Sigmoid colon (tissue), 4 donors: Measurements from ENCODE around the gene SLC15A5.

Experiments
- CTCF ChIP-seq, 4 experiments: fragments of 450-650 bp in 3 of 4; fragments of 200-600 bp in 1 of 4; IDR thresholded peaks; one replicate each; pipeline ENCODE4 v1.5.1; 2016 to 2019; ENCODE audit warnings: antibody characterized with exemption in 4 of 4, mild to moderate bottlenecking in 3 of 4, moderate library complexity in 2 of 4
- POLR2A ChIP-seq, 2 donors: fragments of 450-650 bp; IDR thresholded peaks; one replicate each; pipeline ENCODE4 v1.6.1; 2016; ENCODE audit warnings: antibody characterized with exemption in 2 of 2, mild to moderate bottlenecking in 2 of 2, moderate library complexity in 2 of 2
- POLR2AphosphoS5 ChIP-seq, 4 donors: sonication (generic); formaldehyde crosslinking; IDR thresholded peaks; one replicate each; pipeline ENCODE4 v1.6.1; 2017; ENCODE audit warnings: antibody characterized with exemption in 4 of 4

DNA sequence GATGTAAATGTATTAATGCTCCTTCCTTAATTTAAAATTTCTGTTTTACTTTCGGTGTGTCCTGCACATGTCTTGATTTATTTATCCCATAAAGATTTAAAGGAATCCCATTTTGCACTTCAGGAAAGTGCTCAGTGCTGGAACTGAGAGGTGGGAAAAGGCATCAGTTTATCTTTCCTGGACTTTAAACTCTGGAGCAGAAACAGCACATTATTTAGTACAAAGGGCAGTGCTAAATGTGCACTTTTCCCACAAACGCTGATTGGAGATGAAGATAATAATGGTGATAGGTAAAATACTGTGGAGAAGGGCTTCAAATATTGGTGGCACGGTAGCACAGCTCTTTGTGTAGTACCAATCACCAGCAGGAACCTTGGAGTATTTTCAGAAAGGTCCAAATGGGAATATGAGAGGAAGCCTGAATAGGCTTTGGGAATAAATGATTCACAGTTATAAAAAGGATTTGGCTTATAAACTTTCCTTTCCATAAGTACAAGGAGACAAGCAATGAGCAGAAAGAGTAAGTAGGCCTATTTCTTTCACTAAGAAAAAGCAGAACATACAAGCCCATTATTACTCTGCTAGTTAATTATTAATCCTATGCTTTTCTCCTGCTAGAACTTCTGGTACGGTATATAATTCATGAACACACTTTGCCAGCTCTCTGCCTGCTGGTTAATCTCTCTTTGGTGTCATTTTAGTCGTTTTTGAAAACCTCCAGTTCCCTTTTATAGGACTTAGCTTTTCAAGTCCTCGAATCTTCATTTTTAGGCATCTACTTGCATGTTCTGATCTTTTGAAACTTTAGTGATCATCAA lies 58.3 kb downstream of the SLC15A5 start:
- TF ChIP-seq POLR2A (IDR thresholded peaks at IDR 0.05) (no peak), POLR2AphosphoS5 (IDR thresholded peaks at IDR 0.05) (no peak), CTCF (IDR thresholded peaks at IDR 0.05) (no peak)
